ENCODE data around the gene MADCAM1. TPM values are rescaled to one million over a fixed set of nuclear protein-coding genes. Genes with fewer than 3 reads are reported as not detected.

MADCAM1 gene
- total RNA-seq, 1 donor from 2014 or later = 0.40 TPM

DNA sequence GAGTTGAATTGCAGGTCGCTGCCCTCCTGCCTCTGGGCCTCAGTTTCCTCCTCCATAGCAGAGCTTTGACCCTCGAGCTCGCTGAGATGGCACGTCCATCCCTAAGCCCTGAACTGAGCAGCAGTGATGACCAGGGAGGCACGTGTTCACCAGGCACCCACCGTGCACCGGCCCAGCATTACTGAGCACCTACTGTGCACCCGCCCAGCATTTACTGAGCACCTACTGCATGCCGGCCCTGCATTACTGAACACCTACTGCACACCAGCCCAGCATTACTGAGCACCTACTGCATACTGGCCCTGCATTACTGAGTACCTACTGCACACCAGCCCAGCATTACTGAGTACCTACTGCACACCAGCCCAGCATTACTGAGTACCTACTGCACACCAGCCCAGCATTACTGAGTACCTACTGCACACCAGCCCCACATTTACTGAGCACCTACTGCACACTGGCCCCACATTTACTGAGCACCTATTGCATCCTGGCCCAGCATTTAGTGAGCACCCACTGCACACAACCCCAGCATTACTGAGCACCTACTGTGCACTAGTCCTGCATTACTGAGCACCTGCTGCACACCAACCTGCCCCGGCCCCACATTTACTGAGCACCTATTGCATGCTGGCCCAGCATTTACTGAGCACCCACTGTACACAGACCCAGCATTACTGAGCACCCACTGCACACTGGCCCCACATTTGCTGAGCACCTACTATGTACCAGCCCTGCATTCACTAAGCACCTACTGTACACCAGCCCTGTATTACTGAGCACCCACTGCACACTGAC is 17.3 kb downstream of the MADCAM1 start:
- CTCF ChIA-PET = no interaction called here
- Mint-ChIP-seq H3K4me3 (no peak overlapping the region), H3K27ac (no peak overlapping the region), H3K27me3 (no peaks in the 10 kb centered on the region), H3K4me1 (peaks cover 26% of the 10 kb centered on the region), H3K36me3 (ENCODE audit: low read depth) (peaks cover 9% of the 10 kb centered on the region), H3K9me3 (no peaks in the 10 kb centered on the region)
- POLR2A ChIA-PET = no interaction called here
- no peak for DNase-seq
- TF ChIP-seq, protein P1, sequence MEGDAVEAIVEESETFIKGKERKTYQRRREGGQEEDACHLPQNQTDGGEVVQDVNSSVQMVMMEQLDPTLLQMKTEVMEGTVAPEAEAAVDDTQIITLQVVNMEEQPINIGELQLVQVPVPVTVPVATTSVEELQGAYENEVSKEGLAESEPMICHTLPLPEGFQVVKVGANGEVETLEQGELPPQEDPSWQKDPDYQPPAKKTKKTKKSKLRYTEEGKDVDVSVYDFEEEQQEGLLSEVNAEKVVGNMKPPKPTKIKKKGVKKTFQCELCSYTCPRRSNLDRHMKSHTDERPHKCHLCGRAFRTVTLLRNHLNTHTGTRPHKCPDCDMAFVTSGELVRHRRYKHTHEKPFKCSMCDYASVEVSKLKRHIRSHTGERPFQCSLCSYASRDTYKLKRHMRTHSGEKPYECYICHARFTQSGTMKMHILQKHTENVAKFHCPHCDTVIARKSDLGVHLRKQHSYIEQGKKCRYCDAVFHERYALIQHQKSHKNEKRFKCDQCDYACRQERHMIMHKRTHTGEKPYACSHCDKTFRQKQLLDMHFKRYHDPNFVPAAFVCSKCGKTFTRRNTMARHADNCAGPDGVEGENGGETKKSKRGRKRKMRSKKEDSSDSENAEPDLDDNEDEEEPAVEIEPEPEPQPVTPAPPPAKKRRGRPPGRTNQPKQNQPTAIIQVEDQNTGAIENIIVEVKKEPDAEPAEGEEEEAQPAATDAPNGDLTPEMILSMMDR (IDR thresholded peaks at IDR 0.05) = no peak
- no peak for ATAC-seq (ENCODE audit: low read depth)
- intact Hi-C loops (cut with micrococcal nuclease) = loop anchor here (5.0 kb wide), 1 partner anchor 119 kb away; the partner anchor contains the start of gene POLRMT

DNA sequence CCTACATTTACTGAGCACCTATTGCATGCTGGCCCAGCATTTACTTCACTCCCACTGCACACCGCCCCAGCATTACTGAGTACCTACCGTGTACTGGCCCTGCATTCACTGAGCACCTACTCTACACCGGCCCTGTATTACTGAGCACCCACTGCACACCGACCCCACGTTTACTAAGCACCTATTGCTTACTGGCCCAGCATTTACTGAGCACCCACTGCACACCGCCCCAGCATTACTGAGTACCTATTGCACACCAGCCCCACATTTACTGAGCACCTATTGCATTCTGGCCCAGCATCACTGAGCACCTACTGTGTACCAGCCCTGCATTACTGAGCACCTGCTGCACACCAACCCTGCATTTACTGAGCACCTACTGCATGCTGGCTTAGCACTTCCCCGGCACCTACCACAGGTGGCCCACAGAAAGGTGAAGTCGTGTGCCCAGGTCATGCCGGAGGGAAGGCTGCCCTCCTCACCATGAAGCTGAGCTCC is 17.9 kb downstream of the MADCAM1 start:
- Mint-ChIP-seq H3K9me3 (no peaks in the 10 kb centered on the region), H3K4me3 (no peak overlapping the region), H3K36me3 (ENCODE audit: low read depth) (peaks cover 8% of the 10 kb centered on the region), H3K27ac (no peak overlapping the region), H3K4me1 (peaks cover 21% of the 10 kb centered on the region), H3K27me3 (no peaks in the 10 kb centered on the region)
- ChIA-PET CTCF (no interaction called here), POLR2A (no interaction called here)
- TF ChIP-seq, protein P1 (IDR thresholded peaks at IDR 0.05) = no peak
- DNase-seq (no peak), ATAC-seq (ENCODE audit: low read depth) (no peak)
- intact Hi-C loops (cut with micrococcal nuclease) = loop anchor here (5.0 kb wide), 1 partner anchor 118 kb away; the partner anchor contains the start of gene POLRMT

DNA sequence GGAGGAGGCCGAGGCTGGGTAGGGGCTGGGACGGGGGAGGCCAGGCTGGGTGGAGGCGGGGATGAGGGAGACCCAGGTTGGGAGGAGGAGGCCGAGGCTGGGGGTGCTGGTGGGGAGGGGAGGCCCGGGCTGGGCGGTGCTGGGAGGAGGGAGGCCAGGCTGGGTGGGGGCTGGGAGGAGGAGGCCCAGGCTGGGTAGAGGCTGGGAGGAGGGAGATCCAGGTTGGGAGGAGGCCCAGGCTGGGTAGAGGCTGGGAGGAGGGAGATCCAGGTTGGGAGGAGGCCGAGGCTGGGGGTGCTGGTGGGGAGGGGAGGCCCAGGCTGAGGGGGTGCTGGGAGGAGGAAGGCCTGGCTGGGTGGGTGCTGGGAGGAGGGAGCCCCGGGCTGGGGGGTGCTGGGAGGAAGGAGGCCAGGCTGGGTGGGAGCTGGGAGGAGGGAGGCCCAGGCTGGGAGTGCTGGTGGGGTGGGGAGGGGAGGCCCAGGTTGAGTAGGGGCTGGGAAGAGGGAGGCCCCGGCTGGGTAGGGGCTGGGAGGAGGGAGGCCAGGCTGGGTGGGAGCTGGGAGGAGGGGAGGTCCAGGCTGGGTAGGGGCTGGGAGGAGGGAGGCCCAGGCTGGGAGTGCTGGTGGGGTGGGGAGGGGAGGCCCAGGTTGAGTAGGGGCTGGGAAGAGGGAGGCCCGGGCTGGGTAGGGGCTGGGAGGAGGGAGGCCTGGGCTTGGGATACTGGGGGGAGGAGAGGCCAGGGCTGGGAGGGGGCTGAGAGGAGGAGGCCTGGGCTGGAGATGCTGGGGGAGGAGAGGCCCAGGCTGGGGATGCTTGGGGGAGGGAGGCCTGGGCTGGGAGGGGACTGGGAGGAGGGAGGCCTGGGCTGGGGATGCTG is 21.7 kb downstream of the MADCAM1 start:
- no peak for DNase-seq
- TF ChIP-seq, protein P1 (IDR thresholded peaks at IDR 0.05) = no peak
- no peak overlapping the region for H3K27ac Mint-ChIP-seq

DNA sequence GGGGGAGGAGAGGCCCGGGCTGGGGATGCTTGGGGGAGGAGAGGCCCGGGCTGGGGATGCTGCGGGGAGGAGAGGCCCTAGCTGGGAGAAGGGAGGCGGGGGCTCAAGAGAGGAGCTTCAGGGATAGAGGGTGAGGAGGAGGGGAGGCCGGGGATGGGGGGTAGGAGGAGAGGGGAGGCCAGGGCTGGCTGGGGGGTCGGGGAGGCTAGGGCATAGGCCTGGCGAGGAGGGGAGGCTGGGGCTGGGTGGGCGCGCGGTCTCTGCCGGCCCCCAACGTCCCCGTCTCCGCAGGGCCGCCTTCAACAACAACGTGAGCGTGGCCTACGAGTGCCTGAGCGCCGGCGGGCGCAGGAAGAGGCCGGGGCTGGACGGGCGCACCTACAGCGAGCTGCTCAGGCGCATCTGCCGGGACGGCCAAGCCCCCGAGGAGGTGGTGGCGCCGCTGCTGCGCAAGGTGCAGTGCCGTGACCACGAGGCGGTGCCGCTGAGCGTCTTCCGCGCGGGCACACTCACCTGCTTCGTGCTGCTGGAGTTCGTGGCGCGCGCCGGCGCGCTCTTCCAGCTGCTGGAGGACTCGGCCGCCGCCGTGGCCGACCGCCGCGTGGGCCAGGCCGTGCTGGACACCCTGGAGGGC is 22.4 kb downstream of the MADCAM1 start:
- Mint-ChIP-seq H3K9me3 (no peaks in the 10 kb centered on the region), H3K27ac (no peak overlapping the region), H3K4me1 (peaks cover 3% of the 10 kb centered on the region), H3K4me3 (no peak overlapping the region), H3K27me3 (peaks cover 1% of the 10 kb centered on the region), H3K36me3 (ENCODE audit: low read depth) (peaks cover 5% of the 10 kb centered on the region)
- CTCF ChIA-PET = no interaction called here
- TF ChIP-seq, protein P1 (IDR thresholded peaks at IDR 0.05) = no peak
- DNase-seq (no peak), ATAC-seq (ENCODE audit: low read depth) (peak; percentile 74)
- intact Hi-C loops (cut with micrococcal nuclease) = no loop called here
- POLR2A ChIA-PET = interaction anchor here (0.5 to 1.1 kb wide), 3 partner anchors 9 to 31 kb away, joined by 4 to 10 read pairs (median 6); no protein-coding TSS in a partner anchor

More for the DNA sequence above, 21.7 kb downstream of the MADCAM1 start:
- peaks cover 3% of the 10 kb centered on the region for H3K4me1 Mint-ChIP-seq
- POLR2A ChIA-PET = interaction anchor here (0.5 to 0.6 kb wide), 2 partner anchors 9 to 30 kb away, joined by 4 to 6 read pairs; no protein-coding TSS in a partner anchor
- CTCF ChIA-PET = no interaction called here
- ATAC-seq (ENCODE audit: low read depth) = no peak
- H3K4me3 Mint-ChIP-seq = no peak overlapping the region
- H3K27me3 Mint-ChIP-seq = peaks cover 1% of the 10 kb centered on the region
- no peaks in the 10 kb centered on the region for H3K9me3 Mint-ChIP-seq
- intact Hi-C loops (cut with micrococcal nuclease) = no loop called here
- peaks cover 6% of the 10 kb centered on the region for H3K36me3 Mint-ChIP-seq (ENCODE audit: low read depth)
